DMS153 treated with DMSO at 0.1 percent for 48 hours (cell line): ENCODE data around the gene EGF.
"Not testable (repeated sequence)": the region's sequence is repeated elsewhere in the genome, so short reads cannot be mapped to it uniquely, and the experiment has no call there.

Source experiments
- DNase-seq: peaks from one replicate; lab custom pipeline; 2025; ENCODE audit not compliant: unreplicated experiment; lab: John Stamatoyannopoulos, UW

Gene EGF

GRCh38 chr4:109912706-109913595 lies at the start of gene EGF:
Gene EGF, plus strand, starts transcription at chr4:109912883. Its CDS starts 453 bp downstream, at chr4:109913336.
- DNase-seq, result no peak

DNA sequence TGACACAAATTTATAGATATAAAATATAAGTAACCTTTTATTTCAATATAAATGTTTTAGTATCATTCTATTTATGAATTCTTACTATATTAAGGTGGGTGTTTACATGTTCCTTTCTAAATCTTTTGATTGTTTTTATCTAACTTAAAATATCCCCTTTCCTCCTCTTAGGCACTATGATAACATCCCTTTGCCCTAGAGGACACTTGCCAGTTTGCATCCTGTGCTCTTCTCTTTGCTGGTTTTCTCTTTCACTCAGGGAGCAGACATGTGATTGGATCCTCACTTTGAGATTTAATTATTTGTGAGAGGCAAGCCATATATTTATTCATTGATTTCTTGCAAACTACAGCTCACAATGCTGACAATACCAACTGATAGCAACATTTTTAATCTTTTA lies 48.5 kb upstream of the EGF start:
- no peak for DNase-seq

- DNase-seq, result no peak
These were observed 42.6 kb upstream of the EGF start for GRCh38 chr4:109870061-109870460.

DNA sequence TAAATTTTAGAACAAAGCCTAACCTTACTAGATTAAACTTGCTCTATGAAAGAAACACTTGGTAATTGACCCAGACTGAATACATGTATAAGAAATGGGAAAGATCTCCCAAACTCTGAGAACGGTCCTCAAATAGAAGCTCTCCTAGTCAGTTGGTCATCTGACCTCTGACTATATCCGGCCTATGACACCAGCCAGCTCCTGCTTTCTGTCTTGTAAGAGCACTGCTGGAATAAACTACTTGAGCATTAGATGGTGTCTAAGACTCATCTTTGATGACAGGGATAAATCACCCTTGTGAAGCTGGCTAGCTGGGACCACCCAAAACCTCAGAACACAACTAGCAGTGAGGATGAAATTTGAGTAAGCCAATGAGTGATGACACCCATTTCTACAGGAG lies 40.6 kb upstream of the EGF start:
- DNase-seq, result no peak

DNA sequence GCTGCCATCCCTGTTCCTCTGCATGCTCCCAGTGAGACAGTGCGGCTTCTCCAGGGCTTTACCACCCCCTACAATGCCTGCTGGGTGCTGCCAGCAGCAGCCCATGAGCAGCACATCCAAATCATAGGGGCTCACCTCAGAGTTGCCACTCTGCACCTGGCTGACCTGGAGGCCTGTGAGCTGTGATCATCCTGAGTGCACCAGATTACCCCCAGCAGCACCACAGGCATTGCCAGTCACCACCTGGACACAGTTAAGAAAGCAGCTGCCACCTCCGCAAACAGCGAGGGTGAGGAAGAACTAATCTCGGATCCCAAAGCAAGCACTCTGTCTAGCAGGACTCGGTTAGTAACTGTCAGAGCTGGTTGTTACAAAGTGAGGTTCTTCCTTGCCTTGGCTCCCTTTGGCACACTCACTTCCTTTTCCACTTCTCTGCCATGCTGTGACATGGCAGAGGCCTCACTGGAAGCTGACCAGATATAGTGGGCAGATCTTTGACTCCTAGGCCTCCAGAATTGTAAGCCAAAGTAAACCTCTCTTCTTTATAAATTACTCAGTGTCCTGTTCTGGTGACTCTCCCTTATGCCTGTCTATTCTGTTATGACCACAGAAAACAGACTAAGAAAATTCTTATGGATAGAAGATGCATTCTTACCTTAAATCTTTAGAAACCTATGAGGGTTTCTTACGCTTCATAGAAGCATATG lies 39.6 kb upstream of the EGF start:
- no peak for DNase-seq

GRCh38 chr4:109873791-109874514 lies 38.7 kb upstream of the EGF start:
- DNase-seq, result no peak

- DNase-seq, result no peak
These were observed 37.6 kb upstream of the EGF start for GRCh38 chr4:109875106-109875505.

DNA sequence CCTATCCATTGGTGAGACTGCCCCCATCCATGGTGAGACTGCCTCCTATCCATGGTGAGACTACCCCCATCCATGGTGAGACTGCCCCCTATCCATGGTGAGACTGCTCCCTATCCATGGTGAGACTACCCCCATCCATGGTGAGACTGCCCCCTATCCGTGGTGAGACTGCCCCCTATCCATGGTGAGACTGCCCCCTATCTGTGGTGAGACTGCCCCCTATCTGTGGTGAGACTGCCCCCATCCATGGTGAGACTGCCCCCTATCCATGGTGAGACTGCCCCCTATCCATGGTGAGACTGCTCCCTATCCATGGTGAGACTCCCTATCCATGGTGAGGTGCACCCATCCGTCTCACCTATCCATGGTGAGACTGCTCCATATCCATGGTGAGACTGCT lies 37.1 kb upstream of the EGF start:
- DNase-seq, result not testable (repeated sequence)

- no peak for DNase-seq
These were observed 35.9 kb upstream of the EGF start for GRCh38 chr4:109876634-109877265.

DNA sequence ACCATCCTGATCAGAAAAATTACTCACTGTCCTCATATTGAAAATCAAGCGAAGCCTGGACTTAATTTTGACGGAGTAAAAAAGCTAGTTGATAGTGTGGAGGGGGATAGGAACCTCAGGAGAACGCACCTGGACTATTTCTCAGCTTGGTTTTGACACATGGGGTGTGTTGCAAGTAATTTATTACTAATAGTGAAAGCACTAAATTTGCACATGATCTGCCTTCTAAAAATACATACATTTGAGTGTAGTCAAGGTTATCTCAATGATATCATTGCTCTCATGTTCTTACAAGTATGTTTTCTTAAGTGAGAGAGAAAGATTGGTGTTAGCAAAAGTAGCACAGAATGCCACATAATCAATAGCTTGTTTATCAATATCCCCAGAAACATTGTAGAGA lies 35.3 kb upstream of the EGF start:
- no peak for DNase-seq

GRCh38 chr4:109878355-109878754 lies 34.3 kb upstream of the EGF start:
- no peak for DNase-seq

DNA sequence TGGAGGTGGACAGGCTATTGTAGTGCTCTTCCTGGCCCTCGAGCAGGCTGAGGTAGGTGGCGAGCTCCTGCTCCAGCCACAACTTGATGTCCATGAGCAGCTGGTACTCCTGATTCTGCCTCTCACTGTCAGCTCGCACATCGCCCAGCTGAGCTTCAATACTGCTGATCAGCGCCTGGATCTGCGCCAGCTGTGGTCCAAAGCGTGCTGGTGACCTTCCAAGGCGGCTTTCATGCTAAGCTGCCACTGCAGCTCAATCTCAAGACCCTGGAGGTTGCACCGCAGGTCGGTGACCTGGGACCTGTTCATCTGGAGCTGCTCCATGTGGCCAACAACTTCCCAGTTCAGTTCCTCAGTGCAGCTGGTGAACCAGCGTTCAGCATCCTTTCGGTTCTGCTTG lies 33.6 kb upstream of the EGF start:
- no peak for DNase-seq

- no peak for DNase-seq
These were observed 32.9 kb upstream of the EGF start for GRCh38 chr4:109879636-109880314.

- DNase-seq, result no peak
These were observed 26.4 kb upstream of the EGF start for GRCh38 chr4:109886303-109886702.

DNA sequence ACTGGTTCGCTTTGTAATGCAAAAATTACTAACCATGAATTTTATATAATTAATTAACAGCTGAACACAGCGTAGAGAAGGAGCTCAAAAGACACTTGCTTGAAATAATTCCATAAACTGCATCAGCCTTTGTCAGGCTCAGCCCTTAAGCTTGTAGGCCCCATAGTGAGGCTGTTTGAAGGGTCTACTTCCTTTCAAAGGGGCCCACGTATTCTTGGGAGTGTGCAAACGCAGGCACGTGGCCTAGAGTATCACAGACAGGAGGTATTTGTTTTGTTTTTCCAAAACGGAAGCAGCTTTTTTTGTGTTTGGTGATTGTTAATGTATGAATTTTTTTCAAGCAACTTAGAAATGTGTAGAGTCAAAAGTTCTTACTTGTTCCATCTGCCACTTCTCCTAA lies 25.6 kb upstream of the EGF start:
- no peak for DNase-seq

GRCh38 chr4:109890076-109890475 lies 22.6 kb upstream of the EGF start:
- no peak for DNase-seq

GRCh38 chr4:109902559-109903251 lies 10.0 kb upstream of the EGF start:
- DNase-seq, result no peak

DNA sequence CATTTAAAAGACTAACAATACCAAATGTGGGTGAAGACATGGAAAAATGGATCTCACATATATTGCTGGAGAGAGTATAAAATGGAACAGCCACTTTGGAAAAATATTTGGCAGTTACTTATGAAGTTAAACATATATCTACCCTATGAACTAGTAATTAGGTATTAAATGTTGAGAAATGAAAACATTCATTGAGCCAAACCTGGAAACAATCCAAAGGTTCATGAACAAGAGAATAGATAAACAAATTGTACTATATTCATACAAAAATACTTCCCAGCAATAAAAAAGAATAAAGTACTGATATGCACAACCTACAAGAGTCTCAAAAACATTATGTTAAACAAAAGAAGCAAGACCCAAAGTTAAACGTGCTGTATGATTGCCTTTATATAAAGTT lies 4.0 kb upstream of the EGF start:
- no peak for DNase-seq

- DNase-seq, result no peak
These were observed 2.4 kb upstream of the EGF start for GRCh38 chr4:109910256-109910655.

DNA sequence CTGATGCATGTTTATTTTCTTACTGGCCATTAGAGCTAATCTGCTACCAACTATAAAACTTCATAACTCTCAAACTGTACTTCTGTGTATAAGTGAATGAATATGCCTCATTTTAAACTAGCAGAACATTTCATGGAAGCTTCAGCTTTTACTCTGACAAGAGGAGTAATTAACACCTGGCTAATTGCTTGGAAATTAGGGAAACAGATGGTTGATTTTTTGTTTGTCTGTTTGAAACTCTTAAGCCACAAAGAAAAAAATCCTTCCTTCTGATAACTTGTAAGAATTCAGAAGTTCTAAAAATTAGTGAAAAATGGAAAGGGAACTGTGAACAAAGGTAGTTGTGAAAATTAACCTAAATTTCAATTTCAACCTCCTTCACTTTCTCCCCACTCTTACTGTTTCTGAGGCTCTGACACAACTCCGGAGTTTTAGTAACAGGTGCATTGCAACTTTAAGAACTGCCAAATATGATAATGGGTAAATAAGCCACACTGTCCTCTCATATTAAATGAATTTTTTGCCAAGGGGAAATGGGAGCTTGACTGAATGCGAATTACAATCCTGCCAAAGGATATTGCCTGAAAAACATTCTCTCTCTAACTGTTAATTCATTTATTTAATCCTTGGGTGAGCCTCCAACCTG lies 1.0 kb downstream of the EGF start:
- no peak for DNase-seq
